Retinal pigment epithelial cell (primary cell): ENCODE results near the gene ERBIN.
"Not testable (repeated sequence)": the region's sequence is repeated elsewhere in the genome, so short reads cannot be mapped to it uniquely, and the experiment has no call there.

Experiments used
- DNase-seq: peaks from one replicate; pipeline ENCODE4 v3.0.0-alpha.2; 2010; ENCODE audit warnings: low read depth
- H3K4me3 ChIP-seq: 2 replicates; pipeline ENCODE4 v1.5.1; 2011; ENCODE audit warnings: mild to moderate bottlenecking, low read length, control low read depth, moderate library complexity
- CTCF ChIP-seq: conservative IDR thresholded peaks from 2 replicates; pipeline ENCODE4 v1.5.1; 2011; ENCODE audit warnings: low read depth, low read length, control low read depth, inconsistent platforms

Gene ERBIN

GRCh38 chr5:65954200-65954599, 27.8 kb downstream of the ERBIN start:
- no peak for TF ChIP-seq CTCF
- no peak for DNase-seq
- no peak overlapping the region for H3K4me3 ChIP-seq

- no peak for TF ChIP-seq CTCF
- no peak overlapping the region for H3K4me3 ChIP-seq
- no peak for DNase-seq
Observed at GRCh38 chr5:65955746-65956145, 29.4 kb downstream of the ERBIN start.

- not testable (repeated sequence) for H3K4me3 ChIP-seq, DNase-seq
Observed at GRCh38 chr5:65957703-65958102, 31.3 kb downstream of the ERBIN start.

- no peak for TF ChIP-seq CTCF
- no peak overlapping the region for H3K4me3 ChIP-seq
- no peak for DNase-seq
Observed at GRCh38 chr5:65961633-65962032, 35.3 kb downstream of the ERBIN start.

- H3K4me3 ChIP-seq: no peak overlapping the region
- TF ChIP-seq CTCF: no peak
- no peak for DNase-seq
Observed at GRCh38 chr5:65967288-65968066, 41.1 kb downstream of the ERBIN start.

GRCh38 chr5:65969539-65970393, 43.4 kb downstream of the ERBIN start:
- no peak for TF ChIP-seq CTCF
- DNase-seq: no peak
- no peak overlapping the region for H3K4me3 ChIP-seq

- DNase-seq: no peak
- no peak for TF ChIP-seq CTCF
- H3K4me3 ChIP-seq: no peak overlapping the region
Observed at GRCh38 chr5:65970481-65971367, 44.3 kb downstream of the ERBIN start.
